ENCODE results near the gene UQCC3.

DNA sequence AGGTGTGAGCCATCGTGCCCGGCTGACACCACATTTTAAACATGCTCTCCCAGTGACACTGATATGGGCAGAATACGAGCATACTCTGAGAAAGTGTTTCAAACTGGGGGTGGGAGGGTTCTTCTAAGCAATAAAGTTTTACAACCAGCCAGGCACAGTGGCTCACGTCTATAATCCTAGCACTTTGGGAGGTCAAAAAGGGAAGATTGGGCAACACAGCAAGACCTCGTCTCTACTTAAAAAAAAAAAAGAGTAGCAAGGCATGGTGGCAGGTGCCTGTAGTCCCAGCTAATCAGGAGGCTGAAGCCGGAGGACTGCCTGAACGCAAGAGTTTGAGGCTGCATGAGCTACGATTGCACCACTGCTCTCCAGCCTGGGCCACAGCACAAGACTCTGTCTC, 27.3 kb upstream of the UQCC3 start:
- TF ChIP-seq TAF1 (IDR thresholded peaks at IDR 0.05; ENCODE audit: borderline replicate concordance, low read depth, low read length) (no peak), EZH2phosphoT487 (IDR thresholded peaks at IDR 0.05; ENCODE audit: borderline replicate concordance, low read depth) (no peak), NRF1 (IDR thresholded peaks at IDR 0.05; ENCODE audit: low read depth, low read length) (no peak), CHD2 (IDR thresholded peaks at IDR 0.05; ENCODE audit: low read length, partially characterized antibody) (no peak)
- TF ChIP-seq, protein P1, sequence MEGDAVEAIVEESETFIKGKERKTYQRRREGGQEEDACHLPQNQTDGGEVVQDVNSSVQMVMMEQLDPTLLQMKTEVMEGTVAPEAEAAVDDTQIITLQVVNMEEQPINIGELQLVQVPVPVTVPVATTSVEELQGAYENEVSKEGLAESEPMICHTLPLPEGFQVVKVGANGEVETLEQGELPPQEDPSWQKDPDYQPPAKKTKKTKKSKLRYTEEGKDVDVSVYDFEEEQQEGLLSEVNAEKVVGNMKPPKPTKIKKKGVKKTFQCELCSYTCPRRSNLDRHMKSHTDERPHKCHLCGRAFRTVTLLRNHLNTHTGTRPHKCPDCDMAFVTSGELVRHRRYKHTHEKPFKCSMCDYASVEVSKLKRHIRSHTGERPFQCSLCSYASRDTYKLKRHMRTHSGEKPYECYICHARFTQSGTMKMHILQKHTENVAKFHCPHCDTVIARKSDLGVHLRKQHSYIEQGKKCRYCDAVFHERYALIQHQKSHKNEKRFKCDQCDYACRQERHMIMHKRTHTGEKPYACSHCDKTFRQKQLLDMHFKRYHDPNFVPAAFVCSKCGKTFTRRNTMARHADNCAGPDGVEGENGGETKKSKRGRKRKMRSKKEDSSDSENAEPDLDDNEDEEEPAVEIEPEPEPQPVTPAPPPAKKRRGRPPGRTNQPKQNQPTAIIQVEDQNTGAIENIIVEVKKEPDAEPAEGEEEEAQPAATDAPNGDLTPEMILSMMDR (IDR thresholded peaks at IDR 0.05) = no peak

Data from SK-N-SH (cell line).